GM12873 (cell line): ENCODE results near the gene HIGD1A.
A peak's percentile ranks its signal among the peaks of the same experiment; 100 is the strongest.

Experiments used
- TF ChIP-seq, protein P1 (sequence below): IDR thresholded peaks from 2 replicates; pipeline ENCODE4 v1.5.1; 2012; ENCODE audit warnings: low read depth, mild to moderate bottlenecking, moderate library complexity, low read length, control low read depth; ENCODE audit not compliant: insufficient read depth; ENCODE audit errors: missing control alignments

The HIGD1A gene

DNA sequence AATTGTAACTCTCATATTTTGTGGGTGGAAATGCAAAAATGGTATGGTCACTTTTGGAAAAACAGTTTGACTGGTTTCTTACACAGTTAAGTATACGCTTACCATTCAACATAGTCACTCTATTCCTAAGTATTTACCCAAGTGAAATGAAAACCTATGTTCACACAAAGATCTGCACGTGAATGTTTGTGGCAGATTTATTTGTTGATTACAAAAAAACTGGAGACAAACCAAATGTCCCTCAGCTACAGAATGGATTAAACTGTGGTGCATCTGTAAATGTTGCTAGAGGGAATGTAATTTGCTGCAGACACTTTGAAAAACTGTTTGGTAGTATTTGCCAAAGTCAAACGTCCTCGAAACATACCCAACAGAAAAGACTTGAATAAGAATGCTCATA lies 34.3 kb upstream of the HIGD1A start:
- TF ChIP-seq, protein P1, sequence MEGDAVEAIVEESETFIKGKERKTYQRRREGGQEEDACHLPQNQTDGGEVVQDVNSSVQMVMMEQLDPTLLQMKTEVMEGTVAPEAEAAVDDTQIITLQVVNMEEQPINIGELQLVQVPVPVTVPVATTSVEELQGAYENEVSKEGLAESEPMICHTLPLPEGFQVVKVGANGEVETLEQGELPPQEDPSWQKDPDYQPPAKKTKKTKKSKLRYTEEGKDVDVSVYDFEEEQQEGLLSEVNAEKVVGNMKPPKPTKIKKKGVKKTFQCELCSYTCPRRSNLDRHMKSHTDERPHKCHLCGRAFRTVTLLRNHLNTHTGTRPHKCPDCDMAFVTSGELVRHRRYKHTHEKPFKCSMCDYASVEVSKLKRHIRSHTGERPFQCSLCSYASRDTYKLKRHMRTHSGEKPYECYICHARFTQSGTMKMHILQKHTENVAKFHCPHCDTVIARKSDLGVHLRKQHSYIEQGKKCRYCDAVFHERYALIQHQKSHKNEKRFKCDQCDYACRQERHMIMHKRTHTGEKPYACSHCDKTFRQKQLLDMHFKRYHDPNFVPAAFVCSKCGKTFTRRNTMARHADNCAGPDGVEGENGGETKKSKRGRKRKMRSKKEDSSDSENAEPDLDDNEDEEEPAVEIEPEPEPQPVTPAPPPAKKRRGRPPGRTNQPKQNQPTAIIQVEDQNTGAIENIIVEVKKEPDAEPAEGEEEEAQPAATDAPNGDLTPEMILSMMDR, result no peak

DNA sequence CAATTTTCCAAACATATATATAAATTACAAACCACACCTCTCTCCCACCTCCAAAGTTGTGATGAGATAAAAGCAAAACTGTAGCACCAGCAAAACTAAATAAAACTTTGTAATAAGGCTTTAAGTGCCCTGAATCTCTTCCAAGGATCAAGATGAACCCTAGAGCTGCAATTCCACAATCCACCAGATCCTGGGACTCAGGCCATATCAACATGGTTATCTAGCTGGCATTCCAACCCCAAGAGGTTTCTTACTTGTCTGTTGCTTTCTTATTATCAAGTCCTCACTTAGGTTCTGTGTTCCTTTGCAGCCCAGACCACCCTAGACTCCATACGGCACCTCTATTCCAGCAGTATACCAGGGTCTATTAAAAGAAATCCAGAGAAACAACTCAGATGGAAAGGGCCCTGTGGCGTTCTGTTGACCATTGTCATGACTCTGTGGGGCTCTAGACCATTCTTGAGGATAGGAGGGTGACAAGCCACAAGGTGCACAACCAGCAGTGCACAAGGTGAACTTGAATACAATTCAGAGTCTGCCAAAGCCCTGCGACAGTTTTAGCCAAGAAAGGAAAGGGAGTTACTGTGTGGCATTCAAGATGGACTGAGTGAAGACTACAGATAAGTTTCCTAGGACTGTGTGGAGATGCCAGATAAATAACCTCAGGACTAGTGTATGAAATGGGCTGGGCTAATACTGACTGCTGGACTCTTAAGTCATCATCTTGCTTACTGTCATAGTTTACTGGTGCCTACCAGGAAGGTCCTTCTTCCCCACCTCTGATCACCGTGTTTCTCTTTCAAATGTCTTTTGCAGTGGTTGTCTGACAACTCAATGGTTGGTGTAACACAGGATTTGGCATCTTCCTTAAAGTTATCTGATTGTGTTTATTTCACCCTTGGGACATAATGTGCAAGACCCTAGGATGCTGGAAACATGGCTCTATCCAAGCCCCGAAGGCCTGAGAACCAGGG lies 32.1 kb upstream of the HIGD1A start:
- TF ChIP-seq, protein P1, result no peak

DNA sequence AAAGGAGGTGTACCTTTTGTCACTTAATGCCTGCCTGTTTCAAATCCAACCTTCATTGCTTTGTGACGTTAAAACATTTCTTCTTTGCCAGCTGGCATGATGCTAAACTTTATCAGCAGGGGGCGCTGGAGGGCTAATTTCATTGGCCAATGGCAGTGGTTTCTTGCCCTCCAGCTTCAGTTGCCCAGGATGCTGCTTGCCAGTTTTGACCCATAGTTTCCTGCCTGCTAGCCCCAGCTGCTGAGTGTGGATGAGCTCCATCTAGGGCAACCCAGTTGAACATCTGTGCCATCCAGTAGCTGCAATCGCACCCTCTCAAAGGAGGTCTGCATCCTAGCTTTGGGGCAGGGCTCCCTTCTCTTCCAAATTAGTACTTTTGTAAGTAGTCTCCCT lies 27.0 kb upstream of the HIGD1A start:
- TF ChIP-seq, protein P1, result peak; percentile 80

DNA sequence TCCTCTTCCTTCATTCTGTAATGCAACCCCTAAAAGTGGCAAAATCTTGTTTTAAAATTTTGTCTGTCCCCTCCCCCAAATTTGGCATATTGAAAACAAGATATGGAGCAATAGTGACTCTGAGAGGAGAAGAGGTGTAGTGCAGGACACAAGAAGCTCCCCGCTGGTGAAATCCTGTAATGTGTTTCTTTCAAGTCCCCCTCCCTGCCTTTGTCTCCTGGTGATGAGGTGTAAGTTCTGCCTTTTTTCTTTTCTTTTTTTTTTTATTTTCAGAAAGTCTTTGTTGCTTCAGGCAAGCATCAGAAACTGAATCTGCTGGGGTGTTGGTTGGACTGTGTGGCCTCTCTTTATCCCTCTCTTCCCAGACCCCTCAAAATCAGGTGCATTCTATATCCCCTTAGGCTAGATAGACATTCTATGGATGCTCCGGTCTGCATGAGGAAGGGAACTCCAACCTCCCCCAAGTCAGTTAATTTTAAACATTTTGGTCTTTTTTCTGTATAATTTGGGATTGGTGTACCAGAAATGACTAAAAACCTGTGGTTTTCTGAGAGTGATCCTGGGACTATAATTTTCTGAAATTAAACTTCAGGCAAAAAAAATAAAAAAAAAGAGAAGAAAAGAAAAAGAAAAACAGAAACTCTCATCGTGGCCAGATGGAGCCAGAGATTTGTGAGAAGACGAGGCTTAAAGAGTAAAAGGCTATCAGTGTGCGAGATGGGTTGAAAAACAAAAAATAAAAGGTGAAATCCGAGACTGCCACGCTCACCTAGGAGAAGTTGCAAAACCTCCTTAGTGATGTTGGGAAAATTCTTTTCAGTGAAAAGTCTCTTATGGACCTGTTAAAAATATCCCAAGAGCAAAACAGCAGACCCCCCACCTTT lies 26.4 kb upstream of the HIGD1A start:
- TF ChIP-seq, protein P1, result peak; percentile 39

DNA sequence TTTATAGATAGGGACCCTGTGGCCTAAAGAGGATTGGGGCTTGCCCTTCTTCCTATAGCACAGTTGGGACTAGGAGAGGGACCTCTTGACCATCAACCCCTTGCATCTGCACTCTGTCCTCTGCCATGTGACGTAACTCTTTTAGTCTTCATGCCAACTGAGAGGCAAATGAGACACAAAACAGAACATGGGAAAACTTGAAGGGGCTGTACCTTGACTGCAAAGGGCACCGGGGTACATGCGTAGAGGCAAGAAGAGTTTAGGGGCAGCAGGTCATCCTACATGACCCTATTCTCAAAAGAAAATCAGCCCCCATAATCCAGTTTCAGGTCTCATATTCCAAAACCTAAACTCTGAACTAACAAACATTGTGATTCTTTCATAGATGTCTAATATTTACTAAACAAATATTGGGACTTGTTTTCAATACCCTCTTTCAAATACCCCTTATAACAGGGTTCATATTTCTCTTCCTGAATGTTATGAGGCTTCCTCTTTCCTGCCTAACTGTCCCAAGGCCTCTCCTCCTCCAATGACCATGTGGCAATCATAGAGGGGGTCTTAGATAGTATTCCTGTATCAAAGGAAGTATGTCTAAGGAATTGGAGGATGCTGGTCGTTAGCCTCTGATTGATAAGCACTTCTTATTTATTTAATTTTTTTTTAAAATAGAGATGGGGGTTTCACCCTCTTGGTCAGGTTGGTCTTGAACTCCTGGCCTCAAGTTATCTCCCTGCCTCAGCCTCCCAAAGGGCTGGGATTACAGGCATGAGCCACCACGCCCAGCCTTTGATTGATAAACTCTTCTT lies 25.5 kb upstream of the HIGD1A start:
- TF ChIP-seq, protein P1, result no peak

DNA sequence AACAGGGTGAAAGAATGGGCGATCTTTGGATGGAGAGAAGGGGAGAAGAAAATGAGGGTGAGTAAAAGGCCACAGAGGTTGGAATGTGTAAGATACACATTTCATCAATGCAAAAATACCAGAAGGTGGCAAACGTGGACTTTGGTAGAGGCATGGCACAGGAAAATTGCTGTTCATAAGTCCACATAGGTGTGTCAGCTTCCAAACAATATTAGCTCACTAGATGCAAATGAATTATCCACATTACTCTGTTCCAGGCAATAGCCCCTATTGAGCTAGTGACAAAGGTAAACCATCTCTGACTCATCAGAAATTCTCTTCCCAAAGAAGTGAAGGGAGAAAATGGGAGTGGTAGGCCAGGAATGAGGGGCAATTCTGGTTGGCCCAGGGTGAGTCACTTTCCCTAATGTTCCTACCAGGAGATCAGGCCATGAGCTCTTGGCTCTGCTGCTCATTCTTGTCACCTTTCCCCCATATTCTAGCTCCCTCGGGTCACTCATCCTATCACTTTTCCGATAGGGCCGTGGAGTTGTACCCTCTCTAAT lies 24.9 kb upstream of the HIGD1A start:
- TF ChIP-seq, protein P1, result no peak
